ENCODE results near the gene GSTA4.

DNA sequence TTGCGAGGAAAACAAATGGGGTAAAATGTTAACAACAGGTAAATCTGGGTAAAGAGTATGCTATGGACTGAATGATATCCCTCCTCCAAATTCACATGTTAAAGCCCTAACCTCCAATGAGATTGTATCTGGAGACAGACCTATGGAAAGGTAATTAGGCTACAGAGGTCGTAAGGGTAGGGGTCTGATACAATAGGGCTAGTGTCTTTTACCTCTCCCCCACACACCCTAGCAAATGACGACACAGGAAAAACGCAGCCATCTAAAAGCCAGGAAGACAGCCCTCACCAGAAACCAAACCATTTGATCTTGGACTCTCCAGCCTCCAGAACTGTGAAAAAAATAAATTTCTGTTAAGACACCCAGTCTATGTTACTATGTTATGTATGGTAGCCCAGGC, 49.5 kb upstream of the GSTA4 start:
- TF ChIP-seq LEF1 (IDR thresholded peaks at IDR 0.05; ENCODE audit: borderline replicate concordance) (no peak), BHLHE40 (IDR thresholded peaks at IDR 0.05; ENCODE audit: borderline replicate concordance) (no peak), SUZ12 (IDR thresholded peaks at IDR 0.05) (no peak), FOXA1 (IDR thresholded peaks at IDR 0.05) (no peak)
